T47D (cell line): ENCODE measurements around the gene CDCP2.

Experiments used
- DNase-seq, 2 experiments: peaks; one replicate each; pipeline versions ENCODE4 v3.0.0 to v3.0.0-alpha.2; 2011 to 2012; ENCODE audit warnings: low read depth in 1 of 2, low spot score in 1 of 2
- JUND ChIP-seq: IDR thresholded peaks from 2 replicates; pipeline ENCODE4 v1.6.1; 2012; ENCODE audit warnings: low read depth
- in situ Hi-C: cut with HindIII; loops from 2 replicates; pipeline ENCODE4 v1.10.0; 2016; ENCODE audit warnings: low sequenced_read_pairs, low pct_unique_long_range_greater_than_20kb

Gene CDCP2

DNA sequence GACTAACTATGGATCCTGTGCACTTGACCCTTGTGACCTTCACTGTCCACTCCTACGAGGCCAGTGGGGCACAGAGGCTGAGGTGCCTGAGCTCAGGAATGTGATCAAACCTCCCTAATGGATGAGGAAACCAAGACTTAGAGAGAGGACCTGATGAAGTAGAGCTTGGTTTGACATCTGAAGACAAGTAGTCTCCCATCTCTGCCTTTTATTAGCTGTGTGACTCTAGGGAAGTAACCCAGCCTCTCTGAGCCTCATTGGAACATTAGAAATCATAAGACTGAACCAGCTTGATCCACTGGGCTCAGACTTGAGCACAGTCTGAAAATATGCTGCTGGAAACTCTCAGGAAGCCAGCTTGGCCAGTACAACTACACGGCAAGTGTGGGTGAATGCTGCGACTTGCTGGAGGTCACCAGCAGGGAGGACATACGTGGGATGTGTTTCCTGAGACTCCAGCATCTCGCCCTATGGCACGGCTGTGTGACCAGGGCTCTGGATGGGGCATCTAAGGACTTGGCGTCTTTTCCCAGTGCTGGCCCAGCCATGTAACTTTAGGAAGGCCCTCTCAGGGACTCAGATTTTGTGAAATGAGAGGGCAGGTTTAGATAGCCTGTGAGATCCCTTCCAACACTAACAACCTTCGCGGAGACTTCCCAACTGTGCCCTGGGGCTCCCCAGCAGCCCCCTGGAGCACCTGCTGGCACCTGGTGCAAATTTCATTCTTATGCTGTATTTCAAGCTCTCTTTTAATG, 10.5 kb downstream of the CDCP2 start:
- no peak for DNase-seq
- no peak for TF ChIP-seq JUND
- in situ Hi-C loops, result no loop called here

- DNase-seq, result no peak
- no peak for TF ChIP-seq JUND
- in situ Hi-C loops, result no loop called here
These were observed 13.1 kb downstream of the CDCP2 start for GRCh38 chr1:54139711-54140110.

DNA sequence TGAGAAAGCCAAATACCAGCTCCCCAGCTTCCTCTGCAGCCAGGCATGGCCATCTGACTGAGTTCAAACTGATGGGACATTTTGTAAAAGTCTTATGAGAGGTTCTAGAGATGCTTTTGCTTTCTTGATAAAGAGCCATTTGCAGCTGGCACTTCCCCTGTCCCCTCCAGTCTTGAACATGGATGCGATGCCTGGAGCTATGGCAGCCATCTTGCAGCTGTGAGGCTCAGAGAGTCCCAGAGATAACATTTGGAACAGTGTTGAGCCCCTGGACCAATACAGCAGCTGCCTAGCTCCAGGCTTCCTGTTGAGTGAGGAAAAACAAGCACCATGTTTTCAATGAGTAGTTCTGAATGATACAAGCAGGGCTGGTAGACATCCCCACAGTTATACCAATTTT, 13.8 kb downstream of the CDCP2 start:
- in situ Hi-C loops, result no loop called here

DNA sequence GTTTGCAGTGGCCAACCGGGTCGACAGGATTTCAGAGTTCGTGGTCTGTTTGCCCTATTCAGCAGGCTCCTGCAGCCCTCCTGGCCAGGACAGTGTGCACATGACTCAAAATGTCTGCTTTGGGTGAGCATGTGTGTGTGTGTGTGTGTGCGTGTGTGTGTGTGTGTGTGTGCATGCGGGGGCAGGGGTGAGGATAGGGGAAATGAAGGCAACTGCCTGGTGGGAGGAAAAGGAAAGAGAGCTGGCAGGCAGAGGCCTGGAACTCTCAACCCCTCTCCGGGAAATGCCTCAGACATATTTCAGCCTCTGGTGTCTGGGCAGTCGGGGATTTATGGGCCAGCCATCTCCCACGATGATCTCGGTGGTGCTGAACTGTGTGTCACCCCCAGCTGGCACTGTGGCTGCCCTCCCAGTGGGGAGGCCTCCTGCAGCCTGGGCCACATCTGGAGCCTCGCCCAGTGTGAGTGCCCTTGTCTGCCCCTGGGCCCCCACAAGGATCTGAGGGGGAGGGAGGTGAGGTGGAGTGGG, 15.2 kb downstream of the CDCP2 start:
- TF ChIP-seq JUND, result no peak

More for the DNA sequence above, 13.8 kb downstream of the CDCP2 start:
- no peak for DNase-seq
- TF ChIP-seq JUND, result no peak

DNA sequence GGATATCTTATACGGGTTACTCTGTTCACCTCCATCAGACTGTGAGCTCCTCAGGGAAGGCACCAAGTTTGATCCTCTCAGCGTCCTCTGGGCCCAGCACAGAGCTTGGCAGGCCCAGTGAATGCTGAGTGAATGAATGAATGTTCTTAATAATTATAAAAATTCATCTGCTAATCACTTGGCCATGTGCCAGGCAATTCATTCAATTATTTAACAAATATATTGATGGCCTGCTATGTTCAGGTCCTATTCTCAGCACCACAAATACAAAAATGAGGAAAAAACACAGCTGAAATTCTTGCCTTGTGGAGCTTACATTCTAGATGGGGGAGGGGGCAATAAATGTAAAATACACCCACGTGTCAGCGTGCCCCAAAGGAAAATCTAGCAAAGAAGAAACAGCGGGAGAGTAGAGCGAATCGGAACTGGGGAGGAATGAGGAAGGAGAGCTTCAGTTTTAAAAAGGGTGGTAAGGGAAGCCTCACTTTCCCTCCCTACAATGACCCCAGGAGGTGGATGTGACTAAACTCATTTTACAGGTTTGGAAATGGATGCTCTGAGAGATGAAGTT, 15.8 kb downstream of the CDCP2 start:
- TF ChIP-seq JUND, result no peak
- peak in 1 of 2 experiments; percentile 31 for DNase-seq
- in situ Hi-C loops, result no loop called here

More for the DNA sequence above, 15.2 kb downstream of the CDCP2 start:
- DNase-seq, result peak in 1 of 2 experiments; percentile 80
- in situ Hi-C loops, result no loop called here

- no peak for TF ChIP-seq JUND
- no peak for DNase-seq
- in situ Hi-C loops, result no loop called here
These were observed 16.4 kb downstream of the CDCP2 start for GRCh38 chr1:54136269-54136896.

DNA sequence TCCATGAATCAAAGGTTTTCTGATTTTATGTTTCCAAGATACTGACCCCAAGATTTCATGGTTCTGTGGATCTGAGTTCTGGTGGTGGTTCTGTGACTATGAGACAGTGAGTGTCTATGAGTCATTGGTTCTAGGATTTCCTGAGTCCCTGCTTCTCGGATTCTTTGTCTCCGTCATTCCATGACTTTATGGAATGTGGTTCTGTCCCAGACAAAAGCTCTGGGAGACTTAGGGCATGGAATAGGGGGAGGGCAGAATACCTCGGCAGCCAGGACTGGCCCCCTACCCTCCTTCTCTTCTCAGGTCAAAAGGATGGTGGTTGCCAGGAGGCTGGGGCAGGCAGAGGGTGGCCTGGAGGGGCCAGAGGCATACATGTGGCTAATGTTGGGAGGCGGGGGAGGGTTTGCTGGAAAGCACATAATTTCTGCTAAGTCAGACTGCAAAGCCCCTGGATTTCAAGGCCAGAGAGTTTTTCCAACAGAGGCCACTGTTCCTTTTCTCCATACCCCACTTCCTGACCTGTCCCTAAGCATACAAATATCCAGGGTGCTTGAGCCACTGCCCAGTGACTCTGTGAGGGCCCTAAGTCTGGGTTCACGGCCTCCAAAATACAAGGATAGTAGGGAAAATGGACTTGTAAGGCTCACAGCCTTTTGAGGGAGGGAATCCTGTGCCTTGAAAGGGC, 17.2 kb downstream of the CDCP2 start:
- no peak for DNase-seq
- TF ChIP-seq JUND, result no peak
- in situ Hi-C loops, result no loop called here

DNA sequence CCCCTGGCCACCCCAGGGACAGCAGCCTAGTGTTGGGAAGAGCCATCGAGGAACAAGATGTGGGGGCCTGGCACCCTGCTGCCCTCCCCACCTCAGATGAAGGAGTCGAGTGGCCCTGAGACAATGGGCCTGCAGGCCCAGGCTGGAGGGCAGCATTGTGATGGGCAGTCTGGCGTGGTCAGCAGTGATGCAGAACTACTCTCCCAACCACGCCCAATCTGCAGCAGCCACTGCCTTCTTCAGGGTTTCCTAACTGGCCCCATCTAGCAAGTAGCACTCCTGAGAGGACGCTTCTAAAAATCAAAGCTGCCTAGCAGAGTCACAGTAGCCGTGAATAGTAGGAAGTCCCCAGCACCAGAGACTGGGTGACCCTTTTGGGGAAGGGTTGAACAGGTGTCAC, 18.5 kb downstream of the CDCP2 start:
- TF ChIP-seq JUND, result no peak
- in situ Hi-C loops, result no loop called here
- no peak for DNase-seq

GRCh38 chr1:54132495-54132894, 20.3 kb downstream of the CDCP2 start:
- no peak for TF ChIP-seq JUND
- in situ Hi-C loops, result no loop called here
- no peak for DNase-seq

GRCh38 chr1:54131419-54131818, 21.4 kb downstream of the CDCP2 start:
- in situ Hi-C loops, result no loop called here
- no peak for TF ChIP-seq JUND
- no peak for DNase-seq

DNA sequence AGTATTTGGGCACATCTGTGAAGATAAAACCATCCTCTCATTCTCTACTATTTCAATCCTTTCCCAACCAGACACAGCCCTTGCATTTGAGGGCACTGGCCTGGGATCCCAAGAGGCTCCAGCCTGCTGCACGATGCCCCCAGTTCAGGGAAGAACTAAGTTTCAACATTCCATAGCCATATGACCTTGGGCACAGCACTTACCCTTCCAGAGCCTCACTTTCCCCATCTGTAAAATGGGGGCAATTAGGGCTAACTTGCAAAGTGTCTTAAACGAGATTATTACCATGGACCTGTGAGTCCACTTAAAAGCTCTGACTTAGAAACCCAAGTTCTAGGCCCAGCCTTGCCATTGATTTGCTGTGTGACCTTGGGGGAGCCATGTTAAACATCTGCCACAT, 22.9 kb downstream of the CDCP2 start:
- DNase-seq, result no peak
- in situ Hi-C loops, result no loop called here
- no peak for TF ChIP-seq JUND

- in situ Hi-C loops, result no loop called here
- DNase-seq, result no peak
- TF ChIP-seq JUND, result no peak
These were observed 25.1 kb downstream of the CDCP2 start for GRCh38 chr1:54127594-54128300.
